ENCODE data around the gene HYDIN.

GRCh38 chr16:71258372-71258771 lies 27.9 kb upstream of the HYDIN start:
- no peak for TF ChIP-seq CTCF (IDR thresholded peaks at IDR 0.05 in 2 of 3, conservative IDR thresholded peaks at IDR 0.05 in 1 of 3; ENCODE audit: borderline replicate concordance in 1 of 3, insufficient read depth in 1 of 3, low read depth in 2 of 3, low read length in 2 of 3)
- TF ChIP-seq POLR2A (IDR thresholded peaks at IDR 0.05; ENCODE audit: borderline replicate concordance, extremely low read depth, insufficient read depth, insufficient read length) = no peak
- no peak for TF ChIP-seq EGR1 (IDR thresholded peaks at IDR 0.05; ENCODE audit: low read depth)
- TF ChIP-seq POLR2AphosphoS5 (IDR thresholded peaks at IDR 0.05; ENCODE audit: low read depth, low read length) = no peak
- TF ChIP-seq SP1 (IDR thresholded peaks at IDR 0.05; ENCODE audit: low read depth) = no peak
- no peak for TF ChIP-seq SRF (IDR thresholded peaks at IDR 0.05; ENCODE audit: low read depth)
- TF ChIP-seq CEBPB (IDR thresholded peaks at IDR 0.05; ENCODE audit: low read depth) = no peak
- TF ChIP-seq EZH2 (IDR thresholded peaks at IDR 0.05) = no peak
